Activated CD4-positive, alpha-beta T cell treated with anti-CD3 and anti-CD28 coated beads, Interleukin-2, amount 50 U/mL, for 48 hours (primary cell): ENCODE measurements around the gene PTBP3.

Experiments used
- DNase-seq, 2 experiments: peaks; one replicate each; pipeline ENCODE4 v3.0.0-alpha.2; 2020

PTBP3 gene

DNA sequence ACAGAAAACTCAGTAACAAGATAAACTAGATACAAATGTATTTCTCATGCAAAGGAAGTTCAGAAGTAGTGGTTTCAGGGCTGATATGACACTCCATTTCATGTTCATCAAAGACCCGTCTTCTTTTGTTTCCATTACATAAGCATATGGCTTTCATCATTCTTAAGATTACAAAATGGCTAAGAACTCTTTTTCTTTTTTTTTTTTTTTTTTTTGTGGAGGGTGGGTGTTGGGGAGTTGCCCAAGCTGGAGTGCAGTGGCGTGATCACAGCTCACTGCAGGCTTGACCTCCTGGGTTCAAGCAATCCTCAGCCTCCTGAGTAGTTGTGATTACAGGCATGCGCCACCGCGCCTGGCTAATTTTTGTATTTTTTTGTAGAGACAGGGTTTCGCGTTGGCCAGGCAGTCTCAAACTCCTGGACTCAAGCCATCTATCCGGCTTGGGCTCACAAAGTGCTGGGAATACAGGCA, 22.0 kb upstream of the PTBP3 start:
- DNase-seq, result no peak

DNA sequence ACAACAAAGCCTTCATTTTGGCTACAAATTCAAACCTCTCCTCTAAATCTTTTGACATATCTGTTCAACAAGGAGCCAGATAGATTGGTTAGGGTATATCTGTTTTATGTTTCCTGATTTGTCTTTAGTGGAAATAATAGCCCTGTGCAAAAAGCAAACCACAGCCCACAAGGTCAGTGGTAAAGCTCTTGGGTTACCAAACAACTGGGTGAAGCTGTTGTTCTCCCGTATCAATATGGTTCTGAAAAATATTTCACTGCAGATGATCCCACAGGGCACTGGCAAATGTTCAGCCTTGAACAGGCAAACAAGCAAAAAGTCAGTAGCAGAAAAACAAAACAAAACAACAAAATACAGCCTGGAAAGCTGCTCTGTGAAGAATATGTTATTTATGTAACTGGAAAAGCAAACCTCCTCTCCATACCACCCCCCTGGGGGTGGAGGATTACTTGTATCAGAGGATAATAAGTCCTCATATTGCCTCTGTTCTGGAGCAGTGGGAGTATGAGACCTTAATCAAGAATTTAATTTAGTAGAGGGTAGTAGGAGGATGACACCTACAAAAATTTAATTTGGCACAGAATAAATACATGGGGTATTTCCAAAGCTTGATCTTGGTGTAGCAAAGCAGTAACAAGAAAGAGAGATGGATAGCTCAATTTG, 20.8 kb upstream of the PTBP3 start:
- no peak for DNase-seq

DNA sequence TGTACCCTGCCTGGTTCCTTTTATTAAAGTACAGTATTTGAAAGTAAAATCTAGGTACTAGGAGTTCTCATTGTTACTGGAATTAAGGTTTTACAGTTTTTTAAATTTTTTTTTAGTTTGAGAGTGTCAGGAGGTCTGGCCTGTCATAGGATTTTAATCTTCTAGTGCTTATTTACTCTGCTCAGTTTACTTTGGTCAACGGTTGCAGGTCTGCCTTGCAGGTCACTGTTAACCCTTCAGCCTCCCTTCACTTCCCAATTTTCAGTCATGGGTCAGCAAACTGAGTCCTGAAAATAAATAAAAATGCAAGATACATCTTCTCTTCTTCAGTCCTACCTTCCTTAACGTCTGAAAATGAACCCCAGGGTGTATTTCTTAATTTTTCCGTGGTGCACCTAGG, 18.8 kb upstream of the PTBP3 start:
- DNase-seq, result no peak

DNA sequence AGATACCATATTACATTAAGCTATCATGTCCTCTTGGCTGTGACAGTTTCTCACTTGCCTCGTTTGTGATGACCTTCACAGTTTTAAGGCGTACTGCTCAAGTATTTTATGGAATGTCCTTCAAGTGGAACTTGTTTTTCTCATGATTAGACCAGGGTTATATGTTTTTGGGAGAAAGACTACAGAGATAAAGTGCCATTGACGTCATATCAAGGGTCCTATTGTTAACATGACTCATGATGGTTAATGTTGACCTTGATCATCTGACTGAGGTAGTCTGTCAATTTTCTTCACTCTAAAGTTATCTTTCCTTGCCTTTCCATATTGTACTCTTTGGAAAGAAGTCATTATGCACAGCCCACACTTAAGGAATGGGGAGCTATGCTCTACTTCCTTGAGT, 17.8 kb upstream of the PTBP3 start:
- DNase-seq, result no peak

DNA sequence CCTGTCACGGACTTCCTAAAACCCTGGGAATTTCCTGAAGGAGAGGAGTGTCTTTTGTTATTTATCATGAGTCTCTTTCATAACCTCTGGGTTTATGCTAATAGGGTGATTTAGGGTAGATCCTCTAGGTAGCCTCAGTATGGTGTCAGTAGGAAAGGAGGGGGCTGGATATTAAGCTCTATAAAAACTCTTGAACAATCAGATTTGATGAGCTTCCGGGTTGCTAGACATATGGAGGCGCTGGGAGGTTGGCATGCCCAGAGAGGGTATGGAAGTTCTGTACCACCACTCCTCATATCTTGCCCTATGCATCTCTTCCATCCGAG, 15.6 kb upstream of the PTBP3 start:
- no peak for DNase-seq

DNA sequence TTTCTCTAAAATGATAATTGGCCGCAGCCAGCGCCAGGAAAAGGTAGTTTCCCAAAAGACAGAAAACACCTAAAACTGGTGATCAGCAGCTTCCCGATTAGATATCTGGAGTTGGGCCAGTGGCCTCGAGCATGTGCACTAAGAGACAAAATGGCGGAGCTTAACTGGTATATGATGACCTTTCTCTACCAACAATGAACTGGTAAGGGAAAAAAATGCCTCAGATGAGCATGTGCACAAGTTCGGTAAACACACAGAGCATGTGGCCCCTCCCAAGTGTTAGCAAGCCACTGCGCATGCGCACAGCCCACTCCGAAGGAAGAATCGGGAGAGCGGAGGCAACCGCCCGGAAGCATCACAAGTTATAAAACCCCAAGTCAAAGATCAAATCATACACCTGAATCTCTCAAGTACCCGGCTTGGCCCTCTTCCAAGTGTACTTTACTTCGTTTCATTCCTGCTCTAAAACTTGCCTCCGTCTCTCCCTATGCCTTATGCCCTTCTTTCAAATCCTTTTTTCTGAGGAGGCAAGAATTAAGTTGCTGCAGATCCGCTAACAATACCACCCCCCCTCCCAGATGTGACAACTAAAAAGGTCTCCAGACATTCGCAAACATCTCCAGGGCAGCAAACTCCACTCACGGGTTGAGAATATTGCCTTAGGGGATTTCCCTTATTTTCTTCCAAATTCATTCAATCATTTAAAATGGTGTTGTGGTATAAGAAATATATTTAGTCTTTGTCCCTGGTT, 15.0 kb upstream of the PTBP3 start:
- DNase-seq, result peak; percentile 82 to 86

DNA sequence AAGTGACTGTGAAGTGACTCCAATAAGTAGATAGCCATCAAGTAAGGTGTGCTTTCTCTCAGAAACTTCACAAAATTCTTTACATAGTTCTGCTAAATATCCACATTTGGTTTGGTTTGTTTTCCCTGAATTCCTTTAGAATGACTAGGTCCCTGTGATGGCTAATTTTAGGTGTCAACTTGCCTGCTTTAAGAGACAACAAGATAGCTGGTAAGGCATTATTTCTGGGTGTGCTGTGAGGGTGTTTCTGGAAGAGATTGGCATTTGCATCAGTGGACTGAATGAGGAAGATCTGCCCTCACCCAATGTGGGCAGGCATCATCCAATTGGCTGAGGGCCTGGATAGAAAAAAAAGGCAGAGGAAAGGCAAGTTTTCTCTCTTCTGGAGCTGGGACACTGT, 8.3 kb upstream of the PTBP3 start:
- no peak for DNase-seq

DNA sequence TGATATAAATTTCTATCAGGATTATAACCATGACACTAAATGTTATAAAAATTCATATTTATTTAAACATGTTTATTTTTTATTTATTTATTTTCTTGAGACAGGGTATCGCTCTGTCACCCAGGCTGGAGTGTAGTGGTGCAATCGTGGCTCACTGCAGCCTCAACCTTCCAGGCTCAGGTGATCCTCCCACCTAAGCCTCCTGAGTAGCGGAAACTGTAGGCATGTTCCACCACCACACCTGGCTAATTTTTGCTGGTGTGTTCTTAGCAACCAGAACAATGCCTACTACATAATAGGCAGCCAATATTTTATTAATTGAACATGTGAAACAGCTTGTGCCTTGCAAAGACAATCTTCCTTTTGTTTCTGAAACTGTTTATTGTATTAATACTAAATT, 6.5 kb upstream of the PTBP3 start:
- DNase-seq, result no peak

DNA sequence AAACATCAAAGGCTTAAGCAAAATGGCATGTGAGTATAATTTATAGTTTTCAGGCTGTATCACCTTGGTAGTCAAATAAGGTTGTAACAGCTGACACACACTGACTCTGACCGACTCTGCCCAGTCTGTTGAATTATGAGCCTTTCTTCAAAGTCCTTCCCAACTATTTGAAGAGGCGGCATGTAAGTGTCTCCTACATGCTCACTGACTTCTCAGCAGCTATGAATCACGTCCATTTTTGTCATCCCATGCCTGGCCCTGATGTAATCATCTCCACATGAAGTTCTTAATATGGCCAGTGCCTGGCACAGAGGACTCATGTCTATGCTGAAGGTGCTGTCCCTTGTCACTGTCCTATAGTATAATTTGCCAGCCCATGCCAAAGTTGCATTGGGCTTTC, 5.1 kb upstream of the PTBP3 start:
- DNase-seq, result no peak

DNA sequence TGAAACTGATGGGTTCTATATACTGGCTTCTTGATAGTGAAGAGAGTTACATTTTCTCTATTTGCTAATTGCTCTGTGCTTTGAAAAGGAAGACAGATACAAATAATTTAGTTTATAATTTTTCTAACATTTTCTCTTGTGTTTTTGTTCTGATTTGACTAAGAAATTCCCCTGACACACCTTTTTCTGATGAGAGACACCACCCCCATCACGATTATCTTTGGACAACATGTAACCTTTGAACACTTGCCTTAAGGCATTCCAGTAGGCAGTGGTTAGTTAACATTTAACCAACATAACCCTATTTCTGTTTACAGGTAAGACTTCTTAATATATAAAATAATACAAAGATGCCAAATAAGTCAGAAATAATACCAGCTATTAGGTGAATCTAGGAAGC, 4.1 kb upstream of the PTBP3 start:
- DNase-seq, result no peak

DNA sequence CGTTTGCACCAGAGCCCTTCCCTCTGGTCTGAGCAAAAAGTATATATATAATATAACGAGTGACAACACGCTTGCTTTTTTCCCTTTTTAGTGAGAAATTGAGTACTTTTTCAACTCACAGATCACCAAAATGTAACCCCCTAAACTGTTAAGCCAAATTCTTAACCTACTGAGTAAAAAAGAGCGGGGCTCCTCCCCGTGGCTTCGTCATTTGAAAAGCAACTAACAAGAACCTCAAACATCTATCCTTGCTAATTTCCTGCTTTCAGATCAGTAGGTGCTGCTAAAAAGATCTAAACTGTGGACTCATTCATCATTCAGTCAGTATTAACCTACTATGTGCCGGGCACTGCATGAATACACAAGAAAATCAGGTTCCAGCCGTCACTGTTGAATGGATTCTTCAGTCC, 1.0 kb upstream of the PTBP3 start:
- peak; percentile 53 to 65 for DNase-seq

DNA sequence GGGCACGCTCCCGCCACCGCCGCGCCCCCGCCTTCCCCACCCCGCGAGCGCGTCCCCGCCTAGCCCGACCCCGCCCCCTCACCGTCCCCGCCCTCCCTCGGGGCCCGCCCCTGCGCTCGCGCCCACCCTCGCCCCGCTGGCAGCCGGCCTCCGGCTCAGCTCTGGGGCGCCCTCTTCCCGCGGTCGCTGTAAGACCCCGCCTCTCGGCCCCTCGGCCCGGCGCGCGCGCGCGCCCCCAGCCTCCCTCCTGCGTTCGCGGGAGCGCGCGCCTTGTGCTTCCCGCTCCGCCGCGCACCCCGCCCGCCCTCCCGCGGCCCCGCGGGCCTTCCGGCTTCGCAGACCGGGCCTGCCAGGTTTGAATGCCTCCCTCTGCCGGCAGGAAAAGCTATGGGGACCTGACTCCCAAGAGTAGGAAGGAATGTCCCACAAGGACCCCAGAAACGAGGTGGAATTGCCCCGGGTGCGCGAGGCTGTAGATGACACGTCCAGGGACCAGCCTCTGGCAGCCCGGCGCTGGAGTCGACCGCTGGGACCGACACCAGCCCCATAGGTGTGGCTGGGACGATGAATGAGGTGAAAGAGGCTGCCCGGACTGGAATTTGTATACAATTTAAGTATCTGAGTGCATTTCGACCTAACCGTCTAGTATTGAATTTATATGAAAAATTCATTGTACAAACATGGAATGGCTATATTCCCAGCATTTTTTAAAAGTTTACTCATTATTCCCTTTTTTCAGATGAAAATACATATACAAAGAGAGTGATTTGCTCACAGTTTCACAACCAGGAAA, 416 bp upstream of the PTBP3 start:
- DNase-seq, result peak; percentile 93

DNA sequence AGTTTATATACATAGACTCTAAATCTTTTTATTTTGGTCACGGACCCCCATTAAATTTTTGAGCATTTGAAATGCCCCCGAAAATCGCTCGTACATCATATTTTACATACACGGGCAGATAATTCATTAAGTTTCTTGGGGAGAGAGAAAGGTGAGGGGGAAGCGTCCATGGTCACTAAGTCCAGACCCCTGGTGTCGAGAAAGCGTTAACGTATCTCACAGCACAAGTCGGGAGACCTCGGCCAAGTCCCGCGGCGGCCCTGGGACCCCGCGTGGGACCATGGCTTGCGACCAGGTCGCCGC, 794 bp downstream of the PTBP3 start:
- no peak for DNase-seq

DNA sequence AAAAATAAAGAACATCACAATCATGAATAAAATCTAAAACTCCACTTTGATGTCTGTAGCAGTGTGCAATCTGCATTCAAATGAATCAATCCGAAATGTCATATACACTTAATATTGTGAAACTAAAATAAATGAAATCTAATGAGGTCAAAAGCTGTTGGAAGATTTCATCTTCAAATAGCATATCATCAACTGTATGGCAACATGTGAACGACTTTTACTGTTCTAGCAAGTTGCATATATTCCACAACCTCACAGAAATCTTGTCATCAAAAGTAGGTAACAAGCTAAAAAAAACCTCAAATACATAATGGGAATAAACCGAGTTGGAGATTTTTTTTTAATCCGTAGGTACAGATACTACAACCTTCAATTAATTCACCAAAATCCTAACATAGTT, 1.2 kb downstream of the PTBP3 start:
- DNase-seq, result no peak

DNA sequence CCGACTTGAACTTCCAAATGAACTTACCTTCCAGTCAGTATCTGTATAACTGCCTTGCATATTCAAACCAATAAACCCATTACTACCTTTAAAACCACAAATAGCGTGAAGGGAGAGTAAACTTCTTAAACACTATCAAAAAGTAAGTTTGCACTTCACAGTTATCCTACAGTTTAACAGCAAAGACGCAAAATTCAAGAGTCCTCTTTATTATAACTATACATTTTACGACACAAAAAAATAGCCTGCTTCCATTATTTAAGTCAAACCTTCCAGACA, 1.8 kb downstream of the PTBP3 start:
- DNase-seq, result no peak

DNA sequence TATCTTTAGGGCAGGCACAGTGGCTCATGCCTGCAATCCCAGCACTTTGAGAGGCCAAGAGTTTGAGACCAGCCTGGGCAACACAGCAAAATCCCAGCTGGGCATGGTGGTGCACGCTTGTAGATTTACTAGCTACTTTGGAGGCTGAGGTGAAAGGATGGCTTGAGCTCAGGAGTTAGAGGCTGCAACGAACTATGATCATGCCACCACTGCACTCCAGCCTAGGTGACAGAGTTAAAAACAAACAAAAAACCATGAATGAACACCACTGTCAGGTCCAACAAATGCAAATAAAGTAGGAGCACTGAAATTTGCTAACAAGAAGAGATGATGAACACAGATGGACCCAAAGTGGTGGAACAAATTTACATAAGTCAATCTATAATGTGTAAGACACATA, 4.9 kb downstream of the PTBP3 start:
- no peak for DNase-seq

DNA sequence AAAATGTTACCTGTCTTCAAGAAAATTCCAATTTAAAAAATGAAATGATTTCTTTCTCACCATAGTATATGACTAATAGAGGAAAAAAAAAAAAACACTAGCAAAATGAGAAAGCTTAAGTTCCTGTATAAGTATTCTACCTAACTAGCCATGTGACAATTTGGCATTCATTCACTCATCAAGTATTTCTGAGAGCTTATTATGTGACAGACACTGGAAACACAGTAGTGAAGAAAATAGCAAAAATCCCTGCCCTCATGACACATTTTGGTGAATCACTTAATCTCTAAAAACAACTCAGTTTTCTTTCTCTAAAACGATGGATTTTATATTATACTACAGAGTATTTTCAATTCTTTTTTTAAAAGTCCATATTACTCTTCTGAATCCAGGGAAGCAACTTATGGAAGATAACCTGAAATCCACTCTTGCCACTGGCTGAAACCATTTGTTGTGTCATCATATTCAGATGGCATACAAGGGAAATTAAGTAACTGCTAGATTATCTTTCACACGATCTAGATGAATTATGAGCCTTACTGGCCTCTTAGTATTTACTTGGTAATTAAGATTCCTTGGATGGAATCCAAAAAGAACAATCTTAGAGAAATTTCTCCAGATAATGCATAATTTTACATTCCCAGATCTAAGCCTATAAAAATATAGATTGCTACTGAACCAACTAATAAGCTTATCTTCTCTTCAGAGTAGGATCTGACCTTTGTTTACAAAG, 5.5 kb downstream of the PTBP3 start:
- DNase-seq, result no peak

DNA sequence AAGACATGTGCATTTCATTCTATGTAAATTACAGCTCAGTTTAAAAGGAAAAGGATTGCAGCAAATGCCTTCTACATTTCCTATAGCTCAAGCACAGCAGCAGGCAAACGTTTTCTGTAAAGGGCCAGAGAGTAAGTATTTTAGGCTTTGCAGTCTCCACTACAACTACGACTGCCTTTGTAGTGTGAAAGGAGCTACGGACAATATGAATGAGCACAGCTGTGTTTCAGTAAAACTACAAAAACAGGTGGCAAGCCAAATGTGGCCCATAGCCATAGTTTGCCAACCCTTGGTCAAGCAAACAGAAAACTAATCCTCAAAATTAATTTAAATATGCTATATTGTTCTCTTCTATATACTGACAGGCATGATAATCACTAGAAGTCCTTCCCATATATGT, 7.2 kb downstream of the PTBP3 start:
- no peak for DNase-seq

DNA sequence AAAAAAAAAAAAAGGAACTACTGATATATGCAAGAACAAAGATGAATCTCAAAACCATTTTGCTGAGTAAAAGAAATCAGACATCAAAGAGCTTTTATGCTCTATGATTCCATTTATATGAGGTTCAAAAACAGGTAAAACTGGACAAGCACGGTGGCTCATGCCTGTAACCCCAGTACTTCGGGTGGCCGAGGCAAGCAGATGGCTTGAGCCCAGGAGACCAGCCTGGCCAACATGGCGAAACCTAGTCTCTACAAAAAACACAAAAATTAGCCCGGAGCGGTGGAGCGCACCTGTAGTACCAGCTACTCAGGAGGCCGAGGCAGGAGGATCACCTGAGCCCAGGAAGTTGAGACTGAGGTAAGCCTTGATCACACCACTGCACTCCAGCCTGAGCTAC, 7.8 kb downstream of the PTBP3 start:
- DNase-seq, result no peak

DNA sequence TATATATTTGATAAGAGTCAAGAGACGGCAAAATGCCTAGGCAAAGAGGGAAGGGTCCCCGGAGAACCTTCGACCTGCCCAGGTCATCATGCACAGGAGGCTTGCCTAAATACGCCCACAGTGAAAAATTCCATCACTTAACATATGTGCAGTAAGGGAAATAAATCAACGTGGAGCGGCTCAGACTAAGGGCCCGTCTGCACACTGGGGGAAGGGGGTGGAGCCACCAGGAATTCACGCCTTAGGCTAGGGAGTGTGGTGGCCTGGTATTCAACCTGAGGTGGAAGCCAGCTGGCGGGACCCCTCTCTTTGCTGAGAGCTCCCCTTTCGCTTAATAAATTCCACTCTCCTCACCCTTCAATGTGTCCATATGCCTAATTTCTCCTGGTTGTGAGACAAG, 8.3 kb downstream of the PTBP3 start:
- DNase-seq, result no peak

DNA sequence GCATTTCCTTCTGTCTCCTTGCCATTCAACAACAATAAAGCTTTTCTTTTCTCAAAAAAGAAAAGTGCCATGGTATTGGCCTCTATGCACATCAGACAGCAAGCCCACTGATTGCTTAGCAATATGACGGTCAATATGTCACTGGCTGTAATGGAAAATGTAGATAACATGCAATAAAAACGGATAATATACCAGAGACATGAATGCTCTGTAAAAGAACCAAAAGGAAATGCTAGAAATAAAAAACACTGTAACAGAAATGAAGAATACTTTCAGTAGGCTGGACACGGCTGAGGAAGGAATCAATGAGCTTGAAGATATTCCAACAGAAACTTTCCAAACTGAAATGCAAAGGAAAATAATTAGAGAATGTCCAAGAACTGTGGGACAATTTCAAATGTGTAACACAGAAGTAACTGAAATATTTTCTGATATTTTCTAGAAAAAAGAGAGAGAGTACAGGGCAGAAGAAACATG, 10.0 kb downstream of the PTBP3 start:
- no peak for DNase-seq

DNA sequence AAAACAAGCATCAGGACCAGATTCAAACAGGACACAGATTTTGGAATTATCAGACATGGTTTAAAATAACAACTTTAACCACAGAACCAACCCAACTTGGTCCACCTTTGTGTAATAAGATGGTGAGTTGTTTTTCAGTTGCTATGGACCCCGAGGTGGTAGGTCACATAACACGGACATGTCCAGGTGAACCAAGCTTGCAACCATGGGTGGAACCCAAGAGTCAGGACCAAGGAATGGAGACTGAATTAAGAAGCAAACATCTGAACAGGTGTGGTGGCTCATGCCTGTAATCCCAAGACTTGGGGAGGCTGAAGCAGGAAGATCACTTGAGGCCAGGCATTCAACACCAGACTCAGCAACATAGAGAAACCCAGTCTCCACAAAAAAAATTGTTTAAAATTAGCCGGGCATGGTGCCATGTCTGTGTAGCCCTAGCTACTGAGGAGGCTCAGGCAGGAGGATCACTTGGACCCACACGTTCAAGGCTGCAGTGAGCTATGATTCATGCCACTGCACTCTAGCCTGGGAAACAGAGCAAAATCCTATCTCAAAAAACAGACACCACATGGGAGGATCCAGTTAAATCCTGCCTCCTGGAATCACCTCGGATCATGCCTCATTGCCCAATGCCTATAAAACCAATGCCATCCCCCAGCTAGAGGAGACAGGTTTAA, 10.6 kb downstream of the PTBP3 start:
- no peak for DNase-seq

DNA sequence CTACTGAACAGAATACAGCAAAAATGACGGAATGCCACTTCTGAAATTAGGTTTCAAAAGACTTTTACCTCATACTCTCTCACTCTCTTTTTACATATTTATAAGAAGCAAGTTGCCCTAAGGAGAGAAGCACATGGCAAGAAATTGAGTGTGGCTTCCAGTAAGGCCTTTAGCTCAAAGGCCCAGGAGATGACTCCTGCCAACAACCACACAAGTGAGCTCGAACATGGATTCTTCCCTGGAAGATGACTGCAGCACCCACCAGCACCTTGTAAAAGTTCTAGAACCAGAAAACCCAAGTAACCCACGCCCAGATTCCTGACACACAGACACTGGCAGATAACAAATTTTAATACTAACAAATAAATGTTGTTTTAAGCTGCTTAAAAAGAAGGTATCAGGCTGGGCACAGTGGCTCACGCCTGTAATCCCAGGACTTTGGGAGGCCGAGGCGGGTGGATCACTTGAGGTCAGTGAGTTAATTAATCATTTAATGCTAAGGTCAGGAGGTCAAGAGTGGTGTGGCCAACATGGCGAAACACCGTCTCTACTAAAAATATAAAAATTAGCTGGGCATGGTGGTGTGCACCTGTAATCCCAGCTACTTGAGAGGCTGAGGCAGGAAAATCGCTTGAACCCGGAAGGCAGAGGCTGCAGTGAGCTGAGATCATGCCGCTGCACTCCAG, 17.0 kb downstream of the PTBP3 start:
- DNase-seq, result no peak
